Esophagus muscularis mucosa (tissue), 4 donors: ENCODE measurements around the gene STX8. TPM values are rescaled to one million over a fixed set of nuclear protein-coding genes. Genes with fewer than 3 reads are reported as not detected.

Experiments used
- DNase-seq: peaks from one replicate; pipeline ENCODE4 v3.0.0-alpha.2; 2017; ENCODE audit errors: extremely low spot score
- H3K27ac ChIP-seq, 4 donors: fragments of 200-600 bp; sonication (generic); replicated peaks in 1 of 4; 1 replicate in 3 of 4; 2 replicates in 1 of 4; pipeline ENCODE4 v1.5.1; 2016 to 2019; ENCODE audit warnings: mild to moderate bottlenecking in 1 of 4
- H3K27me3 ChIP-seq, 4 donors: fragments of 200-600 bp; sonication (generic); one replicate each; pipeline versions ENCODE4 v1.5.1 to v1.6.0; 2016 to 2019
- H3K36me3 ChIP-seq, 4 donors: fragments of 200-600 bp; sonication (generic); one replicate each; pipeline ENCODE4 v1.5.1; 2016 to 2019
- H3K4me1 ChIP-seq, 4 donors: fragments of 200-600 bp; sonication (generic); one replicate each; pipeline ENCODE4 v1.5.1; 2016 to 2019
- H3K4me3 ChIP-seq, 4 donors: fragments of 200-600 bp; sonication (generic); 1 replicate in 2 of 4; 2 replicates in 2 of 4; pipeline ENCODE4 v1.5.1; 2016 to 2019; ENCODE audit warnings: mild to moderate bottlenecking in 4 of 4, moderate library complexity in 1 of 4
- H3K9me3 ChIP-seq, 4 donors: fragments of 200-600 bp; sonication (generic); 1 replicate in 3 of 4; 2 replicates in 1 of 4; pipeline ENCODE4 v1.5.1; 2016 to 2019
- CTCF ChIP-seq, 3 experiments: fragments of 200-600 bp in 2 of 3; fragments of 450-650 bp in 1 of 3; sonication (generic) in 2 of 3; IDR thresholded peaks; one replicate each; pipeline ENCODE4 v1.5.1; 2017 to 2019; ENCODE audit warnings: antibody characterized with exemption in 3 of 3, mild to moderate bottlenecking in 2 of 3, moderate library complexity in 1 of 3
- EP300 ChIP-seq: sonication (generic); formaldehyde crosslinking; IDR thresholded peaks from one replicate; pipeline ENCODE4 v1.6.1; 2017; ENCODE audit warnings: antibody characterized with exemption
- POLR2A ChIP-seq: fragments of 450-650 bp; IDR thresholded peaks from one replicate; pipeline ENCODE4 v1.6.1; 2017; ENCODE audit warnings: antibody characterized with exemption, moderate library complexity, mild to moderate bottlenecking, low read depth
- POLR2AphosphoS5 ChIP-seq, 2 donors: sonication (generic); formaldehyde crosslinking; IDR thresholded peaks; one replicate each; pipeline ENCODE4 v1.6.1; 2017; ENCODE audit warnings: antibody characterized with exemption in 2 of 2
- WGBS: methylation state at CpG from one replicate; pipeline ENCODE4 v1.1.5; 2018; 5-methylcytosine and 5-hydroxymethylcytosine counted together
- intact Hi-C: fragments of 100-400 bp; cut with DNase I; formaldehyde crosslinking; loops from one replicate; pipeline ENCODE4 v1.15.1; 2023
- total RNA-seq, 4 donors: library from RNA; depleted of rRNA; stranded (reverse); fragments of >200 nt; gene quantifications; one replicate each; pipeline versions ENCODE4 v1.1.0 to v1.2.1, GENCODE V29; 2016

The STX8 gene
- total RNA-seq, 4 donors from 2014 or later = 83.9 to 104 (median 94.5) TPM

DNA sequence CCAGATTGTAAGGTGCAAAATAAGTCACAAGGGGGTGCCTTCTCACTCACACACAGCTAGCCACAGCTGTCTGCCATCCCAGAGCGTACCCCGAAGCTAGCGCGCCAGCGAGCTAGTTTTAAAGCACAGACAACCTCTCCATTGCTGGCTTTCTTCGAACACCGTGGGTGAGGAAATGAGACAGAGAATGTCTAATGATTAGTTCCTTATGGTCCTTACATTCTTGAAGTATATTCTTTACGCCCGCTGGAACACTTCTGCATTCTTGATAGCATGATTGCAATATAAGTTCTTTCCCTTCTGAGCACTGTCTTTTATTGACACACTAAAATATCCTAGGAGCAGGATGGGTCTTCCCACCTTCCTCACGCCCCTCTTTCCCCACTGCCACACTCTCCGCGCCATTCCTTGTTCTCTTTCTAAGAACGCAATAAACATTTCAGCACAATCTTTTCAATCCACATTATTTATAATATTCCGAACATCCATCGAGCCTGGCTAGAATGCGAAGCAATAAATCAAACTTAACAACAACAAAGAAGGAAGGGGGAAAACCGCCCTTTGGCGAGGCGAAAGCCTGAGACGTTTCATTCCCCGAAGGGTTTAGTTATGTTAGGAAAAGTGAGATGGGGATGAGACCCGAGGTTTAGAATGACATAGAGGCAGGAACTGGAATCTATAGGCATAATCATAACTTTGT lies 303.0 kb downstream of the STX8 start:
- WGBS = 44% methylated on average over 22 of the region's 22 CpGs
- no peaks in the 10 kb centered on the region for H3K27me3 ChIP-seq
- no peak for DNase-seq
- TF ChIP-seq CTCF (IDR thresholded peaks at IDR 0.05) = no peak
- no peak for TF ChIP-seq POLR2AphosphoS5 (IDR thresholded peaks at IDR 0.05)
- no peak for TF ChIP-seq EP300
- no peak for TF ChIP-seq POLR2A
- peaks cover 0 to 42% (median 39%) of the 10 kb centered on the region in 4 donors for H3K4me1 ChIP-seq
- intact Hi-C loops = no loop called here
- H3K27ac ChIP-seq = peak overlapping the region; percentile 48 to 74 (median 64)
- peak overlapping the region; percentile 7 to 37 (median 11) for H3K4me3 ChIP-seq
- no peaks in the 10 kb centered on the region for H3K9me3 ChIP-seq
- H3K36me3 ChIP-seq = no peaks in the 10 kb centered on the region

GRCh38 chr17:9271989-9272388 lies 303.6 kb downstream of the STX8 start:
- intact Hi-C loops = no loop called here

DNA sequence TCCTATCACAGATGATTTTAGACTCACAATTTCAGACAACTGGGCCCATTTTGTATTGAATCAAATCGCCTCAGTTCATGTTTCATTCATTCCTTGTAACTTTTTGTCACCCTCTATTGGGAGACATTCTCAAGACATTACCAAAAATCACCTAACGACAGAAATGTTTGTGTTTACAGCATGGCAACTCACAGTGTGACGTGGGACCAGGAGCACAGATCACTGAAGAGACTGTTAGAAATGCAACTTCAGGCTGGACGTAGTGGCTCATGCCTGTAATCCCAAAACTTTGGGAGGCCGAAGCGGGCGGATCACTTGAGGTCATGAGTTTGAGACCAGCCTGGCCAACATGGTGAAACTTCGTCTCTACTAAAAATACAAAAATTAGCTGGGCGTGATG lies 304.7 kb downstream of the STX8 start:
- intact Hi-C loops = no loop called here
- no peaks in the 10 kb centered on the region for H3K27me3 ChIP-seq
- 88% methylated on average over 9 of the region's 9 CpGs for WGBS
- H3K4me3 ChIP-seq = no peak overlapping the region
- H3K4me1 ChIP-seq = peaks cover 0 to 55% (median 39%) of the 10 kb centered on the region in 4 donors
- TF ChIP-seq CTCF (IDR thresholded peaks at IDR 0.05) (no peak), POLR2AphosphoS5 (IDR thresholded peaks at IDR 0.05) (no peak), EP300 (no peak), POLR2A (no peak)
- H3K36me3 ChIP-seq = no peaks in the 10 kb centered on the region
- no peaks in the 10 kb centered on the region for H3K9me3 ChIP-seq
- peak overlapping the region in 1 of 4 donors; percentile 51 for H3K27ac ChIP-seq
- no peak for DNase-seq

More at GRCh38 chr17:9271989-9272388, 303.6 kb downstream of the STX8 start:
- TF ChIP-seq POLR2AphosphoS5 (IDR thresholded peaks at IDR 0.05) (no peak), CTCF (IDR thresholded peaks at IDR 0.05) (no peak), POLR2A (no peak), EP300 (no peak)
- WGBS = 94% methylated on average over 5 of the region's 8 CpGs
- Histone ChIP-seq H3K4me1 (peaks cover 0 to 45% (median 39%) of the 10 kb centered on the region in 4 donors), H3K4me3 (peak overlapping the region in 2 of 4 donors; percentile 15 to 37), H3K27ac (peak overlapping the region; percentile 41 to 74 (median 64)), H3K9me3 (no peaks in the 10 kb centered on the region), H3K36me3 (no peaks in the 10 kb centered on the region), H3K27me3 (no peaks in the 10 kb centered on the region)
- no peak for DNase-seq

DNA sequence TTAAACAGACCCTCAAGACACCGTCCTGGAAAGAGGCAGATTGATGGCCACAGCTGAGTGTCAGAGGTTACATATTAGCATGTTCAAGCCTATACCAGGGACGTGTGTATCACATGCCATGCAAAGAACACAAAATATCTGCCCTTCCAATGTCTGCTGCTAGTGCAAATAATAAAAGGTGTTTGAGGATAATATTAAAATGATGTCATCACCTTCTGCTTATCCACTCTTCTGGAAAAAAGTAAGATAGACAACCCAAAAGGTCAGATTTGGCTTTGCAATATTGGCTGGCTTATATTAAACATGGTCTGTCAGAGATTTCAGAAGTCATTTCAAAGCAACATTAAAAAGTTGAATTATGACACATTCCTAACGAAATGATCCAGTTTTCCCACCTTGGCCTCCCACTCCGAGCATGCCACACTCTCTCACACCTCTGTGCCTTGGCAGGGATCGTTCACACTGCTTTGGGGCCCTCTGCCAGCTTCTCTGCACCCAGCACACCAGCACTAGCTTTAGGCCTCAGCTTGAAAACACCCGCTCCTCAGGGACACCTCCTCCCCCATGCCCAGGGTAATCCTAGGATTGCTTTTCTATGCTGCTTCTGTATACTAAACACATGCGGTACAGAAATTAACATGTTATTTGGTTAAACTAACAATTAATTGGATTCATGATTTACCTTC lies 306.1 kb downstream of the STX8 start:
- H3K27ac ChIP-seq = peak overlapping the region in 3 of 4 donors; percentile 43 to 51 (median 50)
- H3K4me1 ChIP-seq = peaks cover 0 to 60% (median 39%) of the 10 kb centered on the region in 4 donors
- no peaks in the 10 kb centered on the region for H3K9me3 ChIP-seq
- H3K4me3 ChIP-seq = no peak overlapping the region
- no peaks in the 10 kb centered on the region for H3K27me3 ChIP-seq
- no peaks in the 10 kb centered on the region for H3K36me3 ChIP-seq
- TF ChIP-seq POLR2AphosphoS5 (IDR thresholded peaks at IDR 0.05) = no peak
- no peak for TF ChIP-seq CTCF (IDR thresholded peaks at IDR 0.05)
- no peak for TF ChIP-seq EP300
- TF ChIP-seq POLR2A = no peak
- 51% methylated on average over 7 of the region's 7 CpGs for WGBS
- intact Hi-C loops = no loop called here
- no peak for DNase-seq
